GM21717 (cell line): ENCODE measurements around the gene ADARB1.

Experiments
- ATAC-seq: cut with Tn5 transposase; IDR thresholded peaks from one replicate; pipeline ENCODE4 v1.9.1; 2021; ENCODE audit warnings: mild to moderate bottlenecking, moderate library complexity; ENCODE audit not compliant: unreplicated experiment

Gene ADARB1

GRCh38 chr21:45054227-45054926 is 20.0 kb upstream of the ADARB1 start:
- no peak for ATAC-seq

GRCh38 chr21:45054927-45055612 is 19.3 kb upstream of the ADARB1 start:
- no peak for ATAC-seq

GRCh38 chr21:45055861-45056260 is 18.5 kb upstream of the ADARB1 start:
- ATAC-seq, result no peak

- ATAC-seq, result no peak
Measured at GRCh38 chr21:45056296-45056904, 18.0 kb upstream of the ADARB1 start.

- no peak for ATAC-seq
Measured at GRCh38 chr21:45056917-45057560, 17.3 kb upstream of the ADARB1 start.

GRCh38 chr21:45057886-45058285 is 16.5 kb upstream of the ADARB1 start:
- no peak for ATAC-seq

GRCh38 chr21:45059121-45059520 is 15.3 kb upstream of the ADARB1 start:
- ATAC-seq, result no peak

GRCh38 chr21:45060089-45060488 is 14.3 kb upstream of the ADARB1 start:
- ATAC-seq, result no peak

- no peak for ATAC-seq
Measured at GRCh38 chr21:45060675-45061311, 13.6 kb upstream of the ADARB1 start.

- ATAC-seq, result no peak
Measured at GRCh38 chr21:45064091-45064490, 10.3 kb upstream of the ADARB1 start.

- no peak for ATAC-seq
Measured at GRCh38 chr21:45064618-45065399, 9.6 kb upstream of the ADARB1 start.

GRCh38 chr21:45067462-45068285 is 6.7 kb upstream of the ADARB1 start:
- no peak for ATAC-seq

- ATAC-seq, result no peak
Measured at GRCh38 chr21:45069085-45069484, 5.3 kb upstream of the ADARB1 start.

- ATAC-seq, result no peak
Measured at GRCh38 chr21:45069711-45070110, 4.7 kb upstream of the ADARB1 start.

GRCh38 chr21:45071078-45071873 is 3.1 kb upstream of the ADARB1 start:
- ATAC-seq, result no peak

- ATAC-seq, result no peak
Measured at GRCh38 chr21:45071874-45072737, 2.3 kb upstream of the ADARB1 start.

- ATAC-seq, result no peak
Measured at GRCh38 chr21:45072738-45073300, 1.6 kb upstream of the ADARB1 start.
